GM13976 (cell line): Measurements from ENCODE around the gene GSK3A.

Experiments
- DNase-seq: peaks from one replicate; pipeline ENCODE4 v3.0.0; 2012; ENCODE audit warnings: low spot score
- in situ Hi-C: fragments of 300-500 bp; cut with MboI; formaldehyde crosslinking; loops from one replicate; pipeline ENCODE4 v1.12.0; 2022; ENCODE audit warnings: low sequenced_read_pairs, mixed read lengths, inconsistent platforms; ENCODE audit not compliant: unreplicated experiment
- TF ChIP-seq, protein P1 (sequence below): IDR thresholded peaks from 2 replicates; pipeline ENCODE4 v1.5.1; 2012; ENCODE audit warnings: borderline replicate concordance, mild to moderate bottlenecking; ENCODE audit not compliant: insufficient read depth; ENCODE audit errors: extremely low read depth, missing control alignments, control extremely low read depth

GSK3A gene

DNA sequence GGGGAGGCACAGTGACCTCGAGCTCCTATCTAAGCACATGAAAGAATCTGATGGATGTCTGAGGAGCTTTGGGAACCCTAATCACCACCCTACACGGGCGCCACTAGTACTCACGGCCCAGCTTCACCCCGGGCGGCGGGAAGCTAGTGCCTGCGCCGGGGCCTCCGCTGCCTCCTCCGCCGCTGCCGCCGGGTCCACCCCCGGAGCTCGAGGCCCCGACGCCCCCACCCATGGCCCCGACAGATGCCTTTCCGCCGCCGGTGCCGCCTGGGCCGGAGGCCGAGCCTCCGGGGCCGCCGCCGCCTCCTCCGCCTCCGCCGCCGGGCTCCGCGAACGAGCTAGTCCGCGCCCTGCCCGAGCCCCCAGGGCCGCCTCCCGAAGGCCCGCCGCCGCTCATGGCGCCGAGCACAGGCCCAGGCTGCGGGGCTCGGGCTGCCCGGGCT lies 312 bp downstream of the GSK3A start:
- no peak for DNase-seq
- TF ChIP-seq, protein P1, sequence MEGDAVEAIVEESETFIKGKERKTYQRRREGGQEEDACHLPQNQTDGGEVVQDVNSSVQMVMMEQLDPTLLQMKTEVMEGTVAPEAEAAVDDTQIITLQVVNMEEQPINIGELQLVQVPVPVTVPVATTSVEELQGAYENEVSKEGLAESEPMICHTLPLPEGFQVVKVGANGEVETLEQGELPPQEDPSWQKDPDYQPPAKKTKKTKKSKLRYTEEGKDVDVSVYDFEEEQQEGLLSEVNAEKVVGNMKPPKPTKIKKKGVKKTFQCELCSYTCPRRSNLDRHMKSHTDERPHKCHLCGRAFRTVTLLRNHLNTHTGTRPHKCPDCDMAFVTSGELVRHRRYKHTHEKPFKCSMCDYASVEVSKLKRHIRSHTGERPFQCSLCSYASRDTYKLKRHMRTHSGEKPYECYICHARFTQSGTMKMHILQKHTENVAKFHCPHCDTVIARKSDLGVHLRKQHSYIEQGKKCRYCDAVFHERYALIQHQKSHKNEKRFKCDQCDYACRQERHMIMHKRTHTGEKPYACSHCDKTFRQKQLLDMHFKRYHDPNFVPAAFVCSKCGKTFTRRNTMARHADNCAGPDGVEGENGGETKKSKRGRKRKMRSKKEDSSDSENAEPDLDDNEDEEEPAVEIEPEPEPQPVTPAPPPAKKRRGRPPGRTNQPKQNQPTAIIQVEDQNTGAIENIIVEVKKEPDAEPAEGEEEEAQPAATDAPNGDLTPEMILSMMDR: no peak
- in situ Hi-C loops: no loop called here

GRCh38 chr19:42241279-42241678 lies 1.1 kb downstream of the GSK3A start:
- in situ Hi-C loops: no loop called here
- TF ChIP-seq, protein P1: no peak
- no peak for DNase-seq

DNA sequence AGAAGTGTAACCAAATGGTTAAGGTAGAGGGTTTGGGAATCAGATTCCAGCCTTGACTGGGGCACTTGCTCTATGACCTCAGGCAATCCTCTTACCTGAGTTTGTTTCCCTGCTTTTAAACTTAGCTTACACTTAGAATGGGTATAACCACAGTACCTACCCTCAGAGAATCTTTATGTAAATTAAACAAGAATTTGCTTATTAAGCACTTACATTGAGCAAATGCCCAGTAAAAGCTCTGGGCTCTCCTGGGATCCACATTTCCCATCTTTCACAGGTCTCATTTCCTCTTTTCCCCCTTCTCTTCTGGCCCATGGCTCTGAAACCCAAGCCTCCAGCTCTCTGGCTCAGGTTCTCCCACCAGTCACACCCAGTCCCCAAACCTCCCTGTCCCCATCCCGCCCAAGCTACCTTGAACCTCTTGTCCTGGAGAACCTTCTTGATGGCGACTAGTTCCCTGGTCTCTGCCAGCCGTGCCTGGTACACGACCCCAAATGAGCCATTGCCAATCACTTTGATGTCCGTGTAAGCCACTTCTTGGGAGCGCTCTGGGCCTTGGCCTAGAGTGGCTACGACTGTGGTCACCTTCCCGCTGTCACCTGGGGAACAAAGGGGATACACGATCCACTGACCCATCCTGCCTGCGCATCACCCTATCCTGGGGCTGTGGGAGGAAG lies 2.7 kb downstream of the GSK3A start:
- no peak for DNase-seq
- in situ Hi-C loops: no loop called here
- TF ChIP-seq, protein P1: no peak

DNA sequence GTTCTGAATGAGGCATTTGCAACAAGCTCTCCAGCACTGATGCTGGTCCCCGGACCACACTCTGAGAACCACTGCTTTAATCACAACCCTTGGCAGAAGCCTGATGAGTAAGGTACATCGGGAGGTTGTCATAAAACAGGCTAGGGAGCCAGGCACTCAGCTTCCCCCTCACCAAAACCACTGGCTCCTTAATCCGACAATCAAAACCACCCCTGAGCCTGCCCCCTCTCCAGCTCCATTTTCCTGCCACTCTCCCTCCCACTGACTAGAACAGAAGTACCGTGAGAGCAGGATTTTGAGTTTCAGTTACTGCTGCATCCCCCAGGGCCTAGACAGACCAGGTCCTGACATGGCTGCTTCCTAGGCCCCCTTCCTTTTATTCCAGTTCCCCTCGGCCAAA lies 7.2 kb downstream of the GSK3A start:
- in situ Hi-C loops: no loop called here
- DNase-seq: no peak
- TF ChIP-seq, protein P1: no peak

DNA sequence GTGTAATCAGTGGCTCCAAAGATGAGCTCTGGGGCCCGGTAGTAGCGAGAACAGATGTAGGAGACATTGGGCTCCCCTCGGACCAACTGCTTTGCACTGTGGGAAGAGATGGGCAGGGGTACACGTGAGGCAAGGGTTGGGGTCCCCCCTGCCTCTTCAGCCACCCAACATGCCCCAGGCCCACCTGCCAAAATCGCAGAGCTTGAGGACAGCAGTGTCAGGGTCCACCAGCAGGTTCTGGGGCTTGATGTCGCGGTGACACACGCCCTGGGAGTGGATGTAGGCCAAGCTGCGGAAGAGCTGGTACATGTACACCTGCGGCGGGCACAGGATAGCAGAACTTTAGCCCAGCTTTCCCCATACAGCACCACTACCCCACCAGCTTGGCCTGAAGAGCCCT lies 8.0 kb downstream of the GSK3A start:
- in situ Hi-C loops: no loop called here
- DNase-seq: no peak
- TF ChIP-seq, protein P1: no peak

DNA sequence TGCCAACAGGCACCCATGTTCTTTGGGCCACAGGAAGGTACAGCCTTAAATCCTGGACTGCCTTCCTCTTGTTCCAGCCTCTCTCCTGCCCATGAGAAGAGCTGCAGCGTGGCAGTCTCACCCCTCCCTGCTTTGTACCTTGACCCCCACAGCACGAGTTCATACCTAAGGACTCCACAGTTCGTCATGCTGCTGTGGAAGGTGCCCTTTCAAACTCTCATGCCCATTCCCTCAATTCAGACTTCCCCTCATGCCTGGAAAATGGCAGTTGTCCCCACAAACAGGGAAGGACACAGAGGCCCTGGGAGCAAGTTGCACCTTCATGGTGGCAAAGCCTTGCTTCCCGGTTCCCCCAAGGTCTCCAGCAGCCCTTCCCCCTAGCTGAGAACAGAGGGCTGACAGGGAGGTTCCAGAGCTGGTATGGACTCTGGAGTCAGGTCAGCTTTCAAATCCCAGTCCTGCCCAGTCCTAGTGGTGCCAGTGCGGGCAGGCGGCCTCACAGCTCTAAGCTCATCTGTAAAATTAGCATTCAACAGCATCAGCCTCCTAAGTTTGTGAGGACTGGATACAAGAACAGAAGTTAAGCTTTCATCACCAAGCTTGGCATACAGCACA lies 8.6 kb downstream of the GSK3A start:
- TF ChIP-seq, protein P1: no peak
- in situ Hi-C loops: no loop called here
- DNase-seq: no peak
